Vagina (tissue), 2 donors: ENCODE data around the gene KLHL33.

Experiments
- POLR2A ChIP-seq, 2 donors: fragments of 450-650 bp; IDR thresholded peaks; one replicate each; pipeline ENCODE4 v1.6.1; 2017; ENCODE audit warnings: antibody characterized with exemption in 2 of 2, mild to moderate bottlenecking in 2 of 2, moderate library complexity in 2 of 2
- POLR2AphosphoS5 ChIP-seq, 2 donors: sonication (generic); formaldehyde crosslinking; IDR thresholded peaks; one replicate each; pipeline ENCODE4 v1.9.0; 2017; ENCODE audit warnings: antibody characterized with exemption in 2 of 2, mild to moderate bottlenecking in 2 of 2, low read depth in 1 of 2; ENCODE audit not compliant: insufficient read depth in 1 of 2
- TF ChIP-seq, protein P1 (sequence below), 3 experiments: fragments of 450-650 bp in 2 of 3; fragments of 200-600 bp in 1 of 3; sonication (generic) in 1 of 3; IDR thresholded peaks; one replicate each; pipeline ENCODE4 v1.5.1; 2017 to 2019; ENCODE audit warnings: antibody characterized with exemption in 3 of 3, mild to moderate bottlenecking in 2 of 3, moderate library complexity in 2 of 3

DNA sequence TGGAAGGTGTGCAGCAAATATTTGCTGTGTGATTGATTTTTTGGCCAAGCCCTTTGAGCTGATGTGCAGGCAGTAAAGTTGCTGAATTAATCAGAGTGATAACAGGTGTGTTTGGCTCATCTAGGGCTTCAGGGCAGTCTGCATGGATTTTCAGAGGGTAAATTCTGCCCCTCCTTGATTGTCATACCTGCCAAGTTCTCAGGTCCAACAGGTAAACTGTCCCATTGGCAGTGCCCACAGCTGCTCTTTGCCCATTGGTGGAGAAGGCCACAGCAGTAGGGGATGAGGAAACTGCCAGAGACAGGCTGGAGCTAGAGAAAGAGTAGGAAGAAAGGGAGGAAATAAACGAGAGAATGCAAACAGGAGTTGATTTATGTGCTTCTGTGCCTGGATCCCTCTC lies 56.2 kb downstream of the KLHL33 start:
- TF ChIP-seq, protein P1, sequence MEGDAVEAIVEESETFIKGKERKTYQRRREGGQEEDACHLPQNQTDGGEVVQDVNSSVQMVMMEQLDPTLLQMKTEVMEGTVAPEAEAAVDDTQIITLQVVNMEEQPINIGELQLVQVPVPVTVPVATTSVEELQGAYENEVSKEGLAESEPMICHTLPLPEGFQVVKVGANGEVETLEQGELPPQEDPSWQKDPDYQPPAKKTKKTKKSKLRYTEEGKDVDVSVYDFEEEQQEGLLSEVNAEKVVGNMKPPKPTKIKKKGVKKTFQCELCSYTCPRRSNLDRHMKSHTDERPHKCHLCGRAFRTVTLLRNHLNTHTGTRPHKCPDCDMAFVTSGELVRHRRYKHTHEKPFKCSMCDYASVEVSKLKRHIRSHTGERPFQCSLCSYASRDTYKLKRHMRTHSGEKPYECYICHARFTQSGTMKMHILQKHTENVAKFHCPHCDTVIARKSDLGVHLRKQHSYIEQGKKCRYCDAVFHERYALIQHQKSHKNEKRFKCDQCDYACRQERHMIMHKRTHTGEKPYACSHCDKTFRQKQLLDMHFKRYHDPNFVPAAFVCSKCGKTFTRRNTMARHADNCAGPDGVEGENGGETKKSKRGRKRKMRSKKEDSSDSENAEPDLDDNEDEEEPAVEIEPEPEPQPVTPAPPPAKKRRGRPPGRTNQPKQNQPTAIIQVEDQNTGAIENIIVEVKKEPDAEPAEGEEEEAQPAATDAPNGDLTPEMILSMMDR (IDR thresholded peaks at IDR 0.05), result no peak
- TF ChIP-seq POLR2AphosphoS5 (IDR thresholded peaks at IDR 0.05; ENCODE audit: insufficient read depth in 1 of 2, low read depth in 1 of 2) (no peak), POLR2A (IDR thresholded peaks at IDR 0.05) (no peak)
